HG03342 (cell line): ENCODE data around the gene ARID3A.
"Not testable (repeated sequence)": the region's sequence is repeated elsewhere in the genome, so short reads cannot be mapped to it uniquely, and the experiment has no call there.

Experiments
- ATAC-seq: cut with Tn5 transposase; IDR thresholded peaks from one replicate; pipeline ENCODE4 v1.9.1; 2021; ENCODE audit warnings: mild to moderate bottlenecking, moderate library complexity; ENCODE audit not compliant: unreplicated experiment

The ARID3A gene, protein sequence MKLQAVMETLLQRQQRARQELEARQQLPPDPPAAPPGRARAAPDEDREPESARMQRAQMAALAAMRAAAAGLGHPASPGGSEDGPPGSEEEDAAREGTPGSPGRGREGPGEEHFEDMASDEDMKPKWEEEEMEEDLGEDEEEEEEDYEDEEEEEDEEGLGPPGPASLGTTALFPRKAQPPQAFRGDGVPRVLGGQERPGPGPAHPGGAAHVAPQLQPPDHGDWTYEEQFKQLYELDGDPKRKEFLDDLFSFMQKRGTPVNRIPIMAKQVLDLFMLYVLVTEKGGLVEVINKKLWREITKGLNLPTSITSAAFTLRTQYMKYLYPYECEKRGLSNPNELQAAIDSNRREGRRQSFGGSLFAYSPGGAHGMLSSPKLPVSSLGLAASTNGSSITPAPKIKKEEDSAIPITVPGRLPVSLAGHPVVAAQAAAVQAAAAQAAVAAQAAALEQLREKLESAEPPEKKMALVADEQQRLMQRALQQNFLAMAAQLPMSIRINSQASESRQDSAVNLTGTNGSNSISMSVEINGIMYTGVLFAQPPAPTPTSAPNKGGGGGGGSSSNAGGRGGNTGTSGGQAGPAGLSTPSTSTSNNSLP

GRCh38 chr19:925526-926322, at the start of gene ARID3A:
Gene ARID3A, plus strand, starts transcription at chr19:926035. Its CDS starts 3,494 bp downstream, at chr19:929529.
- peak; percentile 53 for ATAC-seq

- ATAC-seq: no peak
These were observed 49.7 kb upstream of the ARID3A start for GRCh38 chr19:876089-876488.

DNA sequence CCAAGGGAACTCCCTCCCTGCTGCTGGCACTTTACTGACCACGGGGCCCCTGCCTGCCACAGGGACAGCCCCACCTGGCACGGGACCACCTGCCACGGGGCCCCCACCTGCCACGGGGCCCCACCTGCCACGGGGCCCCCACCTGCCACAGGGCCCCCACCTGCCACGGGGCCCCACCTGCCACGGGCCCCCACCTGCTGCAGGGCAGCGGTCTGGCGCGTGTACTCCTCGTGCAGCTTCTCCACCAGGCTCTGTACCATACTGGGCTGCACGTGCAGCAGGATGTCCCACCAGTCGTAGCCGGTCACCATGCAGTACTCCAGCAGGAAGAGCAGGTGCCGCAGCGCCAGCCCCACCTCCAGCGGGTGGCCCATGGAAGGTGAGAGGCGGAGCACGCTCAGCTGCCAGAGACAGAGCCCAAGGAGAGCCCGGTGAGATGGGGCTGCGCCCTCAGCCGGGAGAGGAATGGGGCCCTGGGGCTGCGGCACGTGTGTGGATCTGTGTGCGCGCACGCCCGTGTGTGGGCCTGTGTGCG, 49.0 kb upstream of the ARID3A start:
- ATAC-seq: no peak

GRCh38 chr19:877992-878660, 47.7 kb upstream of the ARID3A start:
- not testable (repeated sequence) for ATAC-seq

DNA sequence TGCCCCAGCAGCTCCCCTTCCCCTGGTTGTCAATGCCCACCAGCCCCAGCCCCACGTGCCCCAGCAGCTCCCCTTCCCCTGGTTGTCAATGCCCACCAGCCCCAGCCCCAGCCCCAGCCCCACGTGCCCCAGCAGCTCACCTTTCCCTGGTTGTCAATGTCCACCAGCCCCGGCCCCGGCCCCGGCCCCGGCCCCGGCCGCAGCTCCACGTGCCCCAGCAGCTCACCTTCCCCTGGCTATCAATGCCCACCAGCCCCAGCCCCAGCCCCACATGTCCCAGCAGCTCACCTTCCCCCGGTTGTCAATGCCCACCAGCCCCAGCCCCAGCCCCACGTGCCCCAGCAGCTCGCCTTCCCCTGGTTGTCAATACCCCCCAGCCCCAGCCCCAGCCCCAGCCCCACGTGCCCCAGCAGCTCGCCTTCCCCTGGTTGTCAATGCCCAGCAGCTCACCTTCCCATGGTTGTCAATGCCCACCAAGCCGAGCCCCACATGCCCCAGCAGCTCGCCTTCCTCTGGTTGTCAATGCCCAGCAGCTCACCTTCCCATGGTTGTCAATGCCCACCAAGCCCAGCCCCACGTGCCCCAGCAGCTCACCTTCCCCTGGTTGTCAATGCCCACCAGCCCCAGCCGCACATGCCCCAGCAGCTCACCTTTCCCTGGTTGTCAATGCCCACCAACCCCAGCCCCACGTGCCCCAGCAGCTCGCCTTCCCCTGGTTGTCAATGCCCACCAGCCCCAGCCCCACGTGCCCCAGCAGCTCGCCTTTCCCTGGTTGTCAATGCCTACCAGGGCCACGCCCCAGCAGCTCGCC, 46.9 kb upstream of the ARID3A start:
- not testable (repeated sequence) for ATAC-seq

DNA sequence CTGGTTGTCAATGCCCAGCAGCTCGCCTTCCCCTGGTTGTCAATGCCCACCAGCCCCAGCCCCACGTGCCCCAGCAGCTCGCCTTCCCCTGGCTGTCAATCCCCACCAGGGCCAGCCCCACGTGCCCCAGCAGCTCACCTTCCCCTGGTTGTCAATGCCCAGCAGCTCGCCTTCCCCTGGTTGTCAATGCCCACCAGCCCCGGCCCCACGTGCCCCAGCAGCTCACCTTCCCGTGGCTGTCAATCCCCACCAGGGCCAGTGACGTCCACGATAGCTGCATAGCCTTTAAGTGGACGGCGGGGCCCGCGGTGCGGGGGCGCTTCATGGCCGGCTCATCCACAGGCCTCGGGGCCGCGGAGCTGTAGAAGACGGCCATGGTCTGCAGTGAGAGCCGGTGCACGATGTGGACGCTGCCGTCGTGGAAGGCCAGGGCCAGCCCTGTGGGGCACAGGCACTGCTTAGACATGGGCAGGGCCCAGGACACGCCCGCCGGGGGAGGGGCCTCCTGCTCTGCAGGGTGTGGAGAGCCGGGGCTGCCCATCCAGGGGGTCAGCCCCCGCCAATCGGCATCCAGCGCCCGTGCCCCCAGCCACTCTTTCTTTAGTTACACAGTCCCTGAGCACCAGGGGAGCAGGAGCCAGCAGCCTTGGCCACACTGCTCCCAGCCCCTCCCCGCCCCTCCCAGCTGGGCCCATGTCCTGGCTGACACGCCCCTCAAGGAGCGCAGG, 46.0 kb upstream of the ARID3A start:
- ATAC-seq: no peak

GRCh38 chr19:881385-882071, 44.3 kb upstream of the ARID3A start:
- ATAC-seq: no peak

DNA sequence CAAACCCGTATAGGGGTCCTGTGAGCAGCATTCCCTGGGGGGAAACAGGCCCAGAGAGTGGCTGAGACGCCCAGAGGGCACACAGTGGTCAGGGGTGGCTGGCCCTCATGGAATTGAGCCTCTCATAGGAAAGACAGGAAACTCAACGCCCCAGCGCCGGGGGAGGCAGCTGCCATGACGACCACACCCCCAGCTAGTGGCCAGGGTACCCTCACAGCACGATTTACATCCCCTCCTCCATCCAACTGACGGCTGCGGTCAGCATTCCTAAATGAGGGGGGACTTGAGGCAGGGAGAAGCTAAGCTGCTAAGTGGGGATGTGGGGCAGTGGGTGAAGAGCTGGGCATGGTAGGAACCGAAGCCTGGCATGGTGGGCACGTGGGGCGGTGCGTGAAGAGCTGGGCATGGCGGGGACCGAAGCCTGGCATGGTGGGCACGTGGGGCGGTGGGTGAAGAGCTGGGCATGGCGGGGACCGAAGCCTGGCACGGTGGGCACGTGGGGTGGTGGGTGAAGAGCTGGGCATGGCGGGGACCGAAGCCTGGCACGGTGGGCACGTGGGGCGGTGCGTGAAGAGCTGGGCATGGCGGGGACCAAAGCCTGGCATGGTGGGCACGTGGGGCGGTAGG, 42.9 kb upstream of the ARID3A start:
- no peak for ATAC-seq

DNA sequence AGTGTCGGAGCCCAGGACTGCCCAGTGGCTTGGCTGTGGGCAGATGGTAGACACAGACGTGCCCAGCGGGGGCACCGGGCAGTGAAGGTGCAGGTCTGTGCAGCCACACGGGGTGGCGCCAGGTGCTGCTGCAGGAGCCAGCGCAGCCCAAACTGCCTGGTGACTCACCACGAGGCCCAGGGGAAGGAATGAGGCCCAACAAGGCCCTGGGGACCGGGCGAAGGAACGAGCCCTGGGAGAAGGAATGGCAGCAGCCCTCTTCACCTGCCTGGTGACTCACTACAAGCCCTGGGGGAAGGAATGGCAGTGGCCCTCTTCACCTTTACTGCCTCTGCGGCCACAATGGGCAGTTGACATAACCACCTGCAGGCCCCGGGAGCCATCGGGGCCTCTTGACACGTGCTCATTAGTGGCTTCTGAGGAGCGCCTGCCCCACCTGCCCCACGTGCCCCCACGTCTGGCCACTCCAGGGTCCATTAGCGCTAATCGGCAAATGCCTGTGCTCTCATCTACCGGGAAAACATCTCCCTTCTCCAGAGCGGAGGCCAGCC, 42.1 kb upstream of the ARID3A start:
- no peak for ATAC-seq

GRCh38 chr19:884420-885211, 41.2 kb upstream of the ARID3A start:
- no peak for ATAC-seq

- ATAC-seq: no peak
These were observed 40.2 kb upstream of the ARID3A start for GRCh38 chr19:885536-886224.

DNA sequence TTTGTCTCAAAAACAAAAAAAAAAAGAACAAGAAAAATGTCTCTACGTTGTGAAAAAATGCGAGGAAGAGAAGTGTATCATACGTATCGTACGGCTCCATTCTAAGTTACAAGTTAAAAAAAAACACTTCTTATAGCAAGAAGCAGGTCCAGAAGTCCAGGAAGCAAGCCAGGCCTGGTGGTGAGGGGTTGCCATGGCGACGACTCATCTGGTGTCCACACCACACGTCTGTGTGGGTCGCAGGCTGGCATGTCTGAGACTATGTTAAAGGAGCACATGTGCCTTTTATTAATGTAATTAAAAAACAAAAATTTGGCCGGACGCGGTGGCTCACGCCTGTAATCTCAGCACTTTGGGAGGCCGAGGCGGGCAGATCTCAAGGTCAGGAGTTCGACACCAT, 38.8 kb upstream of the ARID3A start:
- no peak for ATAC-seq

DNA sequence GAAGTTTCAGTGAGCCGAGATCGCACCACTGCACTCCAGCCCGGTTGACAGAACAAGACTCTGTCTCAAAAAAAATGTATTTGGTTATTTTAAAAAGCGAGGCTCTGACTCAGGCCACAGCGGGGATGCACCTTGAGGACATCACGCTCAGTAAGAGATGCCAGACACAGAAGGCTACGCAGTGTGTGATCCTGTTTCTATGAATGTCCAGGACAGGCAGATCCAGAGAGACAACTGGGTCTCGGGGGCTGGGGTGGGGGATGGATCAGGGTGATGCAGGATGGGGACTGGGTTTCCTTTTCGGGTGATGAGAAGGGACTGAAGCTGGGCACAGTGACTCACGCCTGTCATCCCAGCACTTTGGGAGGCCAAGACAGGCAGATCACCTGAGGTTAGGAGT, 38.2 kb upstream of the ARID3A start:
- no peak for ATAC-seq

DNA sequence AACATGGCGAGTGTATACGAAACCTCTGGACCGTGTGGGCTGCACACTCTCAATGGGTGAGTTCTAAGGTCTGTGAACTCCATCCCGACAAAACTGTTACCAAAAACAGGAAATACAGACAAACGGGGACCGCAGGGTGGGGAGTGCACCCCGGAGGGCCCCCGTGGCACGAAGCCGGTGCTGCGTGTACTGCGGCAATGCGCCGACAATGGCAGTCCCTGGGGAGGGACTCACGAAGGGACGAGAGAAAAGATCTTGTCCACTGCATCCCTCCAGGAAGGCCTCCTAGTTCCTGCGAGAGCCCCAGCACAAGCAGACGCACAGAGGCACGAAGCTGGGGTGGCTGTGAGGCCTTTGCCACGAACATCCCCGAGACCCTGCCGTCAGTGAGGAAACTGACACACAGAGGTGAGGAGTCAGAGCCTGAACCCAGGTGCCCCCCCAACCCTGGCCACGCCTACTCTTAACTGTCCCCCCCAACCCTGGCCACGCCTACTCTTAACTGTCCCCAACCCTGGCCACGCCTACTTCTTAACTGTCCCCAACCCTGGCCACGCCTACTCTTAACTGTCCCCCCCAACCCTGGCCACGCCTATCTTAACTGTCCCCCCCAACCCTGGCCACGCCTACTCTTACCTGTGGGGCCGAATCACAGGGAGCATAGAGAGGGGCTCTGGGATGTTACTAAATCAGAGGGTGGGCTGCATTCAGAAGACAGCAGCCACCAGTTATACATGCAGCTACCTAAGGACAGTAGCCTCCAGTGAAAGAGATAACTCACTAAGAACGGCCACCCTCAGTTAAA, 37.1 kb upstream of the ARID3A start:
- ATAC-seq: no peak

- no peak for ATAC-seq
These were observed 36.1 kb upstream of the ARID3A start for GRCh38 chr19:889662-890295.
